HG03442 (cell line): ENCODE data around the gene RHOH.
"Not testable (repeated sequence)": the region's sequence is repeated elsewhere in the genome, so short reads cannot be mapped to it uniquely, and the experiment has no call there.

Experiments used
- ATAC-seq: cut with Tn5 transposase; IDR thresholded peaks from one replicate; pipeline ENCODE4 v1.9.1; 2021; ENCODE audit warnings: mild to moderate bottlenecking, moderate library complexity; ENCODE audit not compliant: unreplicated experiment

RHOH gene

DNA sequence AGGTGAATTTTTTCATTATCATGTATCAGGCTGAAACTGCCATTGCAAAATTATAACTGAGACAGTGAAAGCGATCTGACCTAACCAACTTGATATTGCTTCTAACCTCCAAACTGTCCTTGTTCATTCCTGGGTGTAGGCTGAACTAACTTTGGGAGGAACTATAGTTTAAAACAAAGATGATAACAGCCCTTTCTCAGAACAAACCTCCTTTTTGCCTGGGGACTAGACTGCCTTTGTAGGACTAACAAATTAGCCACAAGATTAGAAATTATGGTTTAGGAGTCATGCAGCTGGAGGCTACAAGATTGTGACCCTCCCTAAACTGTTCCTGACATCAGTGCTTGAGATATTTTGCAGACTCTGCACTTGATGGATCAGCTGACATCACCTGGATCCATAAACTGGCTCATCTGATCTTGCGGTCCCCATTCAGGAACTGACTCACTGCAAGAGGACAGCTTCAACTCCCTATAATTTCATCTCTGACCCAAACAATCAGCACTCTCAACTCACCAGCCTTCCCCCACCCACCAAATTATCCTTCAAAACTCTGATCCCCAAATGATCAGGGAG, 93.9 kb downstream of the RHOH start:
- ATAC-seq, result not testable (repeated sequence)

- no peak for ATAC-seq
Measured at GRCh38 chr4:40292313-40292759, 95.5 kb downstream of the RHOH start.

DNA sequence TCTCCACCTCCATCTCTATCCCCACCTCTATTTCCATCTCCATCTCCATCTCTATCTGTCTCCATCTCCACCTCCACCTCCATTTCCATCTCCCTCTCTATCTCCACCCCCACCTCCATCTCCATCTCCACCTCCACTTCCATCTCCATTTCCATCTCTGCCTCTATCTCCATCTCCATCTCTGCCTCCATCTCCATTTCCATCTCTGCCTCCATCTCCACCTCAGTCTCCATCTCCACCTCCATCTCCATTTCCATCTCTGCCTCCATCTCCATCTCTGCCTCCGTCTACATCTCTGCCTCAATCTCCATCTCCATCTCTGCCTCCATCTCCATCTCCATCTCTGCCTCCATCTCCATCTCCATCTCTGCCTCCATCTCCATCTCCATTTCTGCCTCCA, 97.5 kb downstream of the RHOH start:
- no peak for ATAC-seq

DNA sequence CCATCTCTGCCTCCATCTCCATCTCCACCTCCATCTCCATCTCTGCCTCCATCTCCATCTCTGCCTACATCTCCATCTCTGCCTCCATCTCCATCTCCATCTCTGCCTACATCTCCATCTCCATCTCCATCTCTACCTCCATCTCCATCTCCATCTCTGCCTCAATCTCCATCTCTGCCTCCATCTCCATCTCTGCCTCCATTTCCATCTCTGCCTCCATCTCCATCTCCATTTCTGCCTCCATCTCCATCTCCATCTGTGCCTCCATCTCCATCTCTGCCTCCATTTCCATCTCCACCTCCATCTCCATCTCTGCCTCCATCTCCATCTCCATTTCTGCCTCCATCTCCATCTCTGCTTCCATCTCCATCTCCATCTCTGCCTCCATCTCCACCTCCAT, 98.2 kb downstream of the RHOH start:
- not testable (repeated sequence) for ATAC-seq

DNA sequence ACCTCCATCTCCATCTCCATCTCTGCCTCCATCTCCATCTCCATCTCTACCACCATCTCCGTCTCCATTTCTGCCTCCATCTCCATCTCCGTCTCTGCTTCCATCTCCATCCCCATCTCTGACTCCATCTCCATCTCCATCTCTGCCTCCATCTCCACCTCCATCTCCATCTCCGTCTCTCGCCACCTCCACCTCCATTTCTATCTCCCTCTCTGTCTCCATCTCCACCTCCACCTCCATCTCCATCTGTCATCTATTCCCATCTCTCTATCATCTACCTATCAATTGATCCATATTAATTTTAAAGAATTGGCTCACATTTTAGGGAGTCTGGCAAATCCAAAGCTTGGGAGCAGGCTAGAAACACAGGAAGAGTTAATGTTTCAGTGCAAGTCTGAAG, 98.7 kb downstream of the RHOH start:
- ATAC-seq, result no peak
